ENCODE measurements around the gene APEX2. TPM values are rescaled to one million over a fixed set of nuclear protein-coding genes. Genes with fewer than 3 reads are reported as not detected.
"Not testable (repeated sequence)": the region's sequence is repeated elsewhere in the genome, so short reads cannot be mapped to it uniquely, and the experiment has no call there.

APEX2 gene
- total RNA-seq, 1 donor from 2014 or later: 19.6 TPM

GRCh38 chrX:55029291-55029690 is 29.1 kb downstream of the APEX2 start:
- POLR2A ChIA-PET: no interaction called here
- Mint-ChIP-seq H3K4me3 (no peak overlapping the region), H3K36me3 (ENCODE audit: low read depth) (no peaks in the 10 kb centered on the region), H3K4me1 (no peaks in the 10 kb centered on the region), H3K27me3 (no peaks in the 10 kb centered on the region), H3K9me3 (no peaks in the 10 kb centered on the region), H3K27ac (no peak overlapping the region)
- intact Hi-C loops (cut with micrococcal nuclease): no loop called here
- DNase-seq: no peak
- no peak for ATAC-seq (ENCODE audit: low read depth)
- no peak for TF ChIP-seq CTCF (IDR thresholded peaks at IDR 0.05)
- CTCF ChIA-PET: no interaction called here

GRCh38 chrX:55030271-55031205 is 30.4 kb downstream of the APEX2 start, which contains the start of gene ALAS2:
Gene ALAS2, minus strand, starts transcription at chrX:55030977. Its CDS starts 4,977 bp downstream, at chrX:55026000.
- Mint-ChIP-seq H3K36me3 (ENCODE audit: low read depth) (no peaks in the 10 kb centered on the region), H3K9me3 (no peaks in the 10 kb centered on the region), H3K4me1 (no peaks in the 10 kb centered on the region), H3K4me3 (no peak within 1 kb of the TSS), H3K27ac (no peak within 1 kb of the TSS), H3K27me3 (no peaks in the 10 kb centered on the region)
- ATAC-seq (ENCODE audit: low read depth): no peak
- TF ChIP-seq CTCF (IDR thresholded peaks at IDR 0.05): no peak
- CTCF ChIA-PET: no interaction called here
- intact Hi-C loops (cut with micrococcal nuclease): no loop called here
- POLR2A ChIA-PET: no interaction called here
- no peak for DNase-seq

- DNase-seq (no peak), ATAC-seq (ENCODE audit: low read depth) (no peak)
- H3K9me3 Mint-ChIP-seq: no peaks in the 10 kb centered on the region
- TF ChIP-seq CTCF (IDR thresholded peaks at IDR 0.05): no peak
- intact Hi-C loops (cut with micrococcal nuclease): no loop called here
- H3K36me3 Mint-ChIP-seq (ENCODE audit: low read depth): no peaks in the 10 kb centered on the region
- no peaks in the 10 kb centered on the region for H3K4me1 Mint-ChIP-seq
- no peaks in the 10 kb centered on the region for H3K27me3 Mint-ChIP-seq
- ChIA-PET CTCF (no interaction called here), POLR2A (no interaction called here)
- H3K27ac Mint-ChIP-seq: no peak overlapping the region
- H3K4me3 Mint-ChIP-seq: no peak overlapping the region
These were observed 33.3 kb downstream of the APEX2 start for GRCh38 chrX:55033429-55033828.

- Mint-ChIP-seq H3K4me1 (no peaks in the 10 kb centered on the region), H3K27ac (no peak overlapping the region), H3K27me3 (no peaks in the 10 kb centered on the region), H3K36me3 (ENCODE audit: low read depth) (no peaks in the 10 kb centered on the region), H3K9me3 (no peaks in the 10 kb centered on the region), H3K4me3 (no peak overlapping the region)
- intact Hi-C loops (cut with micrococcal nuclease): no loop called here
- POLR2A ChIA-PET: no interaction called here
- TF ChIP-seq CTCF (IDR thresholded peaks at IDR 0.05): no peak
- ATAC-seq (ENCODE audit: low read depth): no peak
- no peak for DNase-seq
- CTCF ChIA-PET: no interaction called here
These were observed 39.3 kb downstream of the APEX2 start for GRCh38 chrX:55039471-55039870.

- Mint-ChIP-seq H3K9me3 (no peaks in the 10 kb centered on the region), H3K27ac (no peak overlapping the region), H3K4me3 (no peak overlapping the region), H3K4me1 (no peaks in the 10 kb centered on the region), H3K36me3 (ENCODE audit: low read depth) (no peaks in the 10 kb centered on the region), H3K27me3 (no peaks in the 10 kb centered on the region)
- POLR2A ChIA-PET: no interaction called here
- ATAC-seq (ENCODE audit: low read depth) (no peak), DNase-seq (no peak)
- TF ChIP-seq CTCF (IDR thresholded peaks at IDR 0.05): no peak
- intact Hi-C loops (cut with micrococcal nuclease): no loop called here
- CTCF ChIA-PET: no interaction called here
These were observed 41.4 kb downstream of the APEX2 start for GRCh38 chrX:55041514-55041913.

- ATAC-seq (ENCODE audit: low read depth); H3K27me3 Mint-ChIP-seq: not testable (repeated sequence)
- intact Hi-C loops (cut with micrococcal nuclease): loop anchor here (10.0 kb wide), 1 partner anchor 1216 kb away; no protein-coding TSS in a partner anchor
These were observed 50.4 kb downstream of the APEX2 start for GRCh38 chrX:55050599-55050998.

More at GRCh38 chrX:55050599-55050998, 50.4 kb downstream of the APEX2 start:
- H3K9me3 Mint-ChIP-seq; H3K27ac Mint-ChIP-seq; H3K36me3 Mint-ChIP-seq (ENCODE audit: low read depth); CTCF ChIA-PET; H3K4me1 Mint-ChIP-seq; H3K4me3 Mint-ChIP-seq; POLR2A ChIA-PET; DNase-seq: not testable (repeated sequence)

Measured in activated B cell treated with CpG ODN at 0.5 μM for 24 hours (primary cell).